ES-I3 (cell line): Measurements from ENCODE around the gene ULK2.

Source experiments
- H3K36me3 ChIP-seq: 2 replicates; pipeline ENCODE4 v1.6.1; 2013; ENCODE audit warnings: mild to moderate bottlenecking, low read length, control low read depth, moderate library complexity; ENCODE audit not compliant: insufficient read depth
- H3K4me1 ChIP-seq: 2 replicates; pipeline ENCODE4 v1.6.1; 2013; ENCODE audit warnings: mild to moderate bottlenecking, control low read depth, low read length; ENCODE audit not compliant: insufficient read depth
- H3K9ac ChIP-seq: 2 replicates; pipeline ENCODE4 v1.6.1; 2013; ENCODE audit warnings: low read depth, mild to moderate bottlenecking, low read length, moderate library complexity
- H3K9me3 ChIP-seq: 2 replicates; pipeline ENCODE4 v1.6.1; 2013; ENCODE audit warnings: mild to moderate bottlenecking, low read length, moderate library complexity; ENCODE audit not compliant: control insufficient read depth, insufficient read depth

Gene ULK2

GRCh38 chr17:19726631-19727376, 140.9 kb downstream of the ULK2 start:
- Histone ChIP-seq H3K9me3 (no peaks in the 10 kb centered on the region), H3K36me3 (no peaks in the 10 kb centered on the region), H3K4me1 (no peaks in the 10 kb centered on the region), H3K9ac (no peak overlapping the region)

- Histone ChIP-seq H3K4me1 (no peaks in the 10 kb centered on the region), H3K9ac (no peak overlapping the region), H3K9me3 (no peaks in the 10 kb centered on the region)
Observed at GRCh38 chr17:19725486-19725885, 142.2 kb downstream of the ULK2 start.

GRCh38 chr17:19724501-19725420, 143.0 kb downstream of the ULK2 start:
- no peak overlapping the region for H3K9ac ChIP-seq
- H3K9me3 ChIP-seq = no peaks in the 10 kb centered on the region
- H3K36me3 ChIP-seq = no peaks in the 10 kb centered on the region
- H3K4me1 ChIP-seq = no peaks in the 10 kb centered on the region

More at GRCh38 chr17:19725486-19725885, 142.2 kb downstream of the ULK2 start:
- H3K36me3 ChIP-seq = no peaks in the 10 kb centered on the region

- Histone ChIP-seq H3K4me1 (no peaks in the 10 kb centered on the region), H3K9me3 (no peaks in the 10 kb centered on the region), H3K9ac (no peak overlapping the region), H3K36me3 (no peaks in the 10 kb centered on the region)
Observed at GRCh38 chr17:19723964-19724363, 143.8 kb downstream of the ULK2 start.
